GM12872 (cell line): ENCODE results near the gene ADGRG7.

ENCODE experiments used
- TF ChIP-seq, protein P1 (sequence below): IDR thresholded peaks from 3 replicates; pipeline ENCODE4 v1.5.1; 2011; ENCODE audit warnings: low read depth, mild to moderate bottlenecking, low read length, moderate library complexity; ENCODE audit not compliant: insufficient read depth

The ADGRG7 gene

DNA sequence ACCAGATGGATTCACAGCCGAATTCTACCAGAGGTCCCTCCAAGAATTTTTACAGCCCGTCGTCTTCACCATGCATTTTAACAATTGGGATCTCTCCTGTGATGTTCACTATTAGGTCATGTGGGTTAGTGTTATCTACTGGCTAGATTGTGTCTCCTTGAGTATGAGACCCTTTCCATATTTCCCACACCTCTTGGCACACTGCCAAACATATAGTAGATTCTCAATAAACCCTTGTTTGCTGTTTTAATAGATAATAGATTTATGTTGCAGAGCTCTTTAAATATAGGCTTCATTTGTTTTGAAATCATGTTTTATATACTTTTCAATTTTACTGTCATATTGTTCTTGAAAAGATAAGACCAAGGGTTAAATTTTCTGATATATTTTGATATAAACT, 34.9 kb upstream of the ADGRG7 start:
- TF ChIP-seq, protein P1, sequence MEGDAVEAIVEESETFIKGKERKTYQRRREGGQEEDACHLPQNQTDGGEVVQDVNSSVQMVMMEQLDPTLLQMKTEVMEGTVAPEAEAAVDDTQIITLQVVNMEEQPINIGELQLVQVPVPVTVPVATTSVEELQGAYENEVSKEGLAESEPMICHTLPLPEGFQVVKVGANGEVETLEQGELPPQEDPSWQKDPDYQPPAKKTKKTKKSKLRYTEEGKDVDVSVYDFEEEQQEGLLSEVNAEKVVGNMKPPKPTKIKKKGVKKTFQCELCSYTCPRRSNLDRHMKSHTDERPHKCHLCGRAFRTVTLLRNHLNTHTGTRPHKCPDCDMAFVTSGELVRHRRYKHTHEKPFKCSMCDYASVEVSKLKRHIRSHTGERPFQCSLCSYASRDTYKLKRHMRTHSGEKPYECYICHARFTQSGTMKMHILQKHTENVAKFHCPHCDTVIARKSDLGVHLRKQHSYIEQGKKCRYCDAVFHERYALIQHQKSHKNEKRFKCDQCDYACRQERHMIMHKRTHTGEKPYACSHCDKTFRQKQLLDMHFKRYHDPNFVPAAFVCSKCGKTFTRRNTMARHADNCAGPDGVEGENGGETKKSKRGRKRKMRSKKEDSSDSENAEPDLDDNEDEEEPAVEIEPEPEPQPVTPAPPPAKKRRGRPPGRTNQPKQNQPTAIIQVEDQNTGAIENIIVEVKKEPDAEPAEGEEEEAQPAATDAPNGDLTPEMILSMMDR = no peak

DNA sequence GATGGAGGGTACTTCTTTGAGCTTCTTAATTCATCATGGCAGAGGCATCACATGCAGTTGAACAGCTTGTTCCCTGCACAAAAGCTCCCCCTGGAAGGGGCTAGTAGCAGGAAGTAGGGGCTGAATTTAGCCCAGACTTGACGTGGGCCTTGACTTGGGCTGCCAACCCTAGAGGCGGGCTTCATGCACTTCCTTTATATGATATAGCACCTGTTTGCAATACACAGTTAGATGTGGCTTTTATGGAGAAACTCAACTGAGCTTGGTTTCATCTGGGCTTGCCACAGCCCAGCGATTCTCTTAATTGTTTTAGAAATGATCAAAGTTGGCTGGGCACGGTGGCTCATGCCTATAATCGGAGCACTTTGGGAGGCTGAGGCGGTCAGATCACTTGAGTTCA, 33.7 kb upstream of the ADGRG7 start:
- TF ChIP-seq, protein P1 = no peak

DNA sequence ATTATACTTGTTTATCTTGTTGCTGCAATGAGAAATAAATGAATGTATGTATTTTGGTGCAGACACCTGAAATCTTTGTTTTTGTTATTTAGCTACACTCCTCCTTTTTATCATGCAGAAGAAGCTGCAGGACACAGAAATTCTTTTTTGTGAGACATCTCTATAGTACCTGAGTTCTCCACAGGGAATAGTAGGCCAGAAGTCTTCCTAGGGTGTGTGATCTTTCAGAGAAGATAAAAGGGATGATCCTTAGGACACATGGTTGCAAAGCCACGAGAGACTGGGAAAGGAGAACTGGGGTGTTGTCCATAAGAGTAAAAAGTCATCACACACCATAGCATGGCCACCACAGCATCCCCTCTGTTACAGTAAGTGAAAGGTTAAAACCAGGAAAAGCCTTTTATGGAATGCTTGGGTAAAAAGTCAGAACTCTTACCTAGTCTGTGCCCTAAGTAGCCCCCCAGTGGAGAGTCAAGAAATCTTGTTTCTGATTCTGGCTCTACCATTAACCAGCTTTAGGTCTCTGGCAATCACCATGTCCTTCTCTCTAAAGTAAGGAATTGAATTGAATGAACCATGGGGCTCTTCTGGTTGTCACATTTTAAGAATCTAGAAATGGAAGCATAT, 31.9 kb upstream of the ADGRG7 start:
- TF ChIP-seq, protein P1 = no peak

DNA sequence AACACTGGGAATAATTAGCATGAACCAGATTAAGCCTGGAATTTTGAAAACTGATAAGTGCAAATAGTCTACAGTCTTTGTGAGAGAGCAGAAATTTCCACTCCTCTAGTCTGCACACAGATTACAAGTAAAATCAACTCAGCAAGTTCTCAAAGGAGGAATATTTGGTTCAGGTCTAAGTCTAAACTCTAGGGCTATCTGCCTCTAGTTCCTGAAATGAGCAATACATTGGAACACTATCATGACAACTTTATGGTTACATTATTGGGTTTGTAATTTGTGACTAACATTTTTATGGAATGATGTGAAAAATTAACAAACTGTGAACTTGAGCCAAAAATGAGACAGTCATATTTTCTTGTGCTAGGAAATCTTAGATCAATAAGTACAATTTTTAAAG, 30.8 kb upstream of the ADGRG7 start:
- TF ChIP-seq, protein P1 = no peak

DNA sequence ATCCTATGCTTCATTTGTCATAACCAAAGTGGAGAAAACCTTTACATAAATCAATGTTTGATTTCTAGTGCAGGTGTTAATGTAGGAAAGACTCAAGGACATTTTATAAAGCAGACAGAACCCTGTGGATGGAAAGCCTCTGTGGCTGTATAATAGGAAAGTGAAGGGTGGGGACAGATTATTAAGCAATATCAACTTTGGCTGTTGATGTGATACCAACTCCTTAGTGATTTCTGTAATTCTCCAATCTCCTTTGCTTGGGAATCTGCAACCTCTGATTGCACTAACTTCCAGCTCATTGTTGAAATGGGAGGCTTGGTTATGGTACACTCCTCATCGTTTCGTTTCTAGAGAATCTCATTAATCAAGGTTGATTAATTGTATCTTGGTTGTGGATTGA, 29.3 kb upstream of the ADGRG7 start:
- TF ChIP-seq, protein P1 = no peak

DNA sequence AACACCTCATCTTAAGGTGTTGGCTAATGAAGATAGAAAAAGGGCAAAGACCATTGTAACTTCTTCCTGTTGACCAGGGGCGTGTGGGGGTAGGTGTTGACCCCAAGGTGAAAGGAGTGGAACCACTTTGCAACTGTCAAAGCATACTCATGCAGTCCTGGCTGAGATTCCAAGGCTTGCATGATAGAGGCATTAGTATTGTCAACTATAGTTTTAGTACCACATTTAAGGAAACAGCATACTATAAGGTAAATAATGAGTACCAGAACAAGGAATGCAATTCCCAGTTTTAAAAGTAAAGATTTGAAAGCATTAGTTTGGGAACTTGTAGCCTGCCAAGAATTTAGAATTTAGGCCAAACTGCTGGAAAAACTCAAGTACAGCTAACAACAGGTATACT, 27.8 kb upstream of the ADGRG7 start:
- TF ChIP-seq, protein P1 = no peak

DNA sequence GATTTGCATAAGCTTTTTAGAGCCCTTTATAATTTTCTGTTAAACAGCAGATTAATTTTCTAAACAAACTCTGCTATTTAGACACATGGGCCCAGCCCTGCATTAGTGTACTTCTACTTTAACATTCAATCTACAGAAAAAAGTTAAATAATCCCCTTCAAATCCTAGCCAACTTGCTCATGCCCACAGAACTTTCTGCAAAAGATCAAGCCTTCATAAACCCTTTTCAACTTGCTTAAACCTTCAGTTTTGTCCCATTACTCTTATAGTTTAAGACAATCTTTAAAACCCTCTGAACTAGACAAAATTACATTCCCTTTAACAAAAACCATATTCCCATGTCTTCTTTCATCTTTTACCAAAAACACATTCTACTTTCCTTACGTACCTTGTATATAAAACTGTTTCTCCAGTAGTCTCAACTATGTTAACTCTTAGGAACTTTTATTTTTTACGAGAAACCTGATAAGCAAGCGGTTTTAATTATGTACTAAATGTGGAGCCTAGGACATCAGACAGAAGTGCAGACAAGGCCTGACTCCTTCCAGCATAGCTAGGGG, 25.2 kb upstream of the ADGRG7 start:
- TF ChIP-seq, protein P1 = no peak
